NCI-H526 treated with DMSO at 0.1 percent for 48 hours (cell line): Measurements from ENCODE around the gene SOX9.
"Not testable (repeated sequence)": the region's sequence is repeated elsewhere in the genome, so short reads cannot be mapped to it uniquely, and the experiment has no call there.

Experiments used
- DNase-seq: peaks from one replicate; lab custom pipeline; 2025; lab: John Stamatoyannopoulos, UW

Gene SOX9

GRCh38 chr17:72126575-72127486, 6.0 kb downstream of the SOX9 start:
- DNase-seq, result peak; percentile 67

DNA sequence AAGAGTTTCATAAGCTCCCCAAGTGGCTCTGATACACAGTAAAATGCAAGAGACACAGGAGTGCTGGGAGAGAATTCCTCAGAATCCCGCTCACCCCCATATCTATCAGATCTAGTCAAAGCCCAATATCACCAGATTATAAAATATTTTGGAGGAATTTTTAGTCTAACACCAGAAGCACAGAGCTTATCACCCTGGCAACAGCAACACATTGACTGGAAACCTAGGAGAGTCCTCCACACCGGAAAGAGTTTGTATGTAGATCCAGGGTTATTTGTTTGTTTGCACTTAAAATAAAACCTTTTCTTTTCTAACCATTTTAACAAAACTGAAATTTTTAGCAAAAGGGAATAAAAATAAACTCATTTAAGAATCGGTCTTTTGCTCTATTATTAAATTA, 7.2 kb downstream of the SOX9 start:
- no peak for DNase-seq

DNA sequence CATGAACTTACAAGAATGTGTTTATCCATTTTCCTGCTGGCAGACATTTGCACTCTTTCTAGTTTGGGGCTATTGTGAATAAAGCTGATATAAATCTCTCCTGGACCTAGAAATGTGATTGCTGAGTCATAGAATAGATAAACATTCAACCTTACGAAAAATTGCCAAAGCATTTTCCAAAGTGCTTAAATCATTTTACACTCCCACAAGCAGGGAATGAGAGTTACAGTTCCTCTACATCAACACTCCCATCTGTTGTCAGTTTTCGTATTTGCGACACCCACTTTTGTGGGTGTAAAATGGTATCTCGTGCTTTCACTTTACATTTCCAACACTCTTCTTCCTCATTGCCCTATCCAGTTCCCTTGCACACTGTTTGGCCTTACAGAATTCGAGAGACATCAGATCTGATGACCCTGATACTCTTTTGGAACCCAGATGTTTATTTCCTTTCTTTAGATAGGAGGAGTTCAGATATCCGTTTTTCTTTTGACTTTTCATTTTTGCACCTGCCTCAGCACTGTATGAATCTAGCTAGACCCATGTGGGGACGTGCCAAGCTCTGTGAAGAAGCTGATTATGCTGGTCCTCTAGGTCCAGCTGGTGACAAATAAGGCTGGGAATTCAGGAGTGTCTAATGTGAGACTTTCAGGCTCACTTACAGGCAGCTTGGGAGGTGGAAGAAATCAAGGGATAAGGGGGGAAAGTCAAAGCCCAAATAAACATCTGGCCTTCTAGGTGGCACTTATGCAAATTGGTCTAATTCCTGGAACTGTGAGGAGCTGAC, 14.0 kb downstream of the SOX9 start:
- DNase-seq, result peak; percentile 87

- DNase-seq, result peak; percentile 51
Observed at GRCh38 chr17:72135546-72136325, 14.9 kb downstream of the SOX9 start.

DNA sequence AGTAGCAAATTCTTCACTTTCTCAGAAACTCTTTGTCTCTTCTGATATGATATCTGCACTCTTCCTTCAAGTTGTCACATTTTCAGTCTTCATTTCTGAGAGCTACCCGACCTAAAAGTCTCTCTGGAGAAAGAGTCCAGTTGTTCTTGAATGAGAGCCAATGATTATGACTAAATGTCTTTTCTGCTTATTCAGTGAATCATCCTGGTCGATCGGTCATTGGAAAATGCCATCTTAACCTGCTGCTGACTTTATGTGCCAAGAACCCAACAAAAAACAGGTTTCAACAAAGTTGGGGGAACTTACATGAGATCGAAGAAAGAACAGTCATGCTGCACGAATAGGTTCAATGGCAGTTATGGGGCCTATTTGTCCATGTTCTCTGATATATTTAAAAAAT, 15.9 kb downstream of the SOX9 start:
- DNase-seq, result no peak

GRCh38 chr17:72137161-72137560, 16.3 kb downstream of the SOX9 start:
- DNase-seq, result no peak

GRCh38 chr17:72139212-72139611, 18.4 kb downstream of the SOX9 start:
- DNase-seq, result peak; percentile 48

- peak; percentile 54 for DNase-seq
Observed at GRCh38 chr17:72141336-72141735, 20.5 kb downstream of the SOX9 start.

- DNase-seq, result not testable (repeated sequence)
Observed at GRCh38 chr17:72142097-72142496, 21.3 kb downstream of the SOX9 start.

DNA sequence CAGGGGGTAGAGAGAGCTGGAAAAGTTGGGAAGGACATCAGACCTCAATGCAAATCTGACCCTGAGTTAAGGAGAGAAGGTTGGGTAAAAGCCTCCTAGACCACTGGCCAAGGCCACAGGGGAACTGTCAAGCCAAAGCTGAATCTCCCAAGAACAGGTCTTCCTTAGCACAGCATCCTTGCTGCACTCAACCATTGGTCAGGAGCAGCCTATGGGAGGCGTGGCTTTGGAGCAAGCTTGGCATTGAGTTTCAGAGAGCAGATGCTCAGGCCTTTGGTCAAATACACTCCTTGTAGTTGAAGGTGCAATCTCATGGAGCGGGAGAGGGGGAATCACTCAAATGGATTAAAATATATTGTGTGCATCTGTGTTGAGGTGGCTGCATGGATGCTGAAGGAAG, 21.8 kb downstream of the SOX9 start:
- peak; percentile 76 for DNase-seq

- peak; percentile 96 for DNase-seq
Observed at GRCh38 chr17:72143245-72143644, 22.4 kb downstream of the SOX9 start.

- DNase-seq, result no peak
Observed at GRCh38 chr17:72144101-72144500, 23.3 kb downstream of the SOX9 start.

DNA sequence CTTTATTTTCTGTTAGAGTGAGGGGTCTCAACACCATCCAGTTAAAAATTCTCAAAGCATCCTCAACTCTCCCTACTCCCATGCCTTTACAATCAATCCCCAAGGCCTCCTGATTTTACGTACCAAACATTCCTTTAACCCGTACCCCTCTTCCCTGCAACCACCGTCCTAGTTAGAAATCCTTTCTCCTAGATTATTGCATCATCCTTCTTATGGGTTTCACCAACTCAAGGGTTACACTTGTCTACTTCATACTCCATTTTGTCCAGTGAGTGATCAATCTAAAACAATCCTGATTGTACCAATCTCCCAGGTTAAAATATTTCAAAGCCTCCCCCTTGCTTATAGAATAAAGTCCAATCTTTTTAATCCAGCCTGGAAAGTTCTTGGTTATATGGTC, 24.7 kb downstream of the SOX9 start:
- DNase-seq, result no peak

DNA sequence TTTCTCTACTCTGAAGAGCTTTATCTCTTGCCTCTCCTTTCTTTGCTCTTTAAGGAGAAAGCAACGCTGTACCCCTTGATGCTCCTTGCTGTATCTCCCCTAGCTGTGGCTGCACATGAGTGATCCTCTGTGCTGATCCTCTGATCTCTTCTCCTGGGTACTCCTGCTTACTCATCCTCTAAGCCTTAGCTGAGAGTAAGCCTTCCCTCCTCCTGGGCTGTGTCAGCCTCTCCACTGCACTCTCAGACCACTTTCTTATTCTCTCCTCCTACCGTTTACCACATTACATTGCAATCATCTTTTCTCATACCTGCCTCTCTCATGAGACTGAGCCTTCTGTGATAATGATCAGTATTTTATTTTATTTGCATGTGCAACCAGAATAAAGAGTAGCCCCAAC, 25.1 kb downstream of the SOX9 start:
- peak; percentile 89 for DNase-seq

DNA sequence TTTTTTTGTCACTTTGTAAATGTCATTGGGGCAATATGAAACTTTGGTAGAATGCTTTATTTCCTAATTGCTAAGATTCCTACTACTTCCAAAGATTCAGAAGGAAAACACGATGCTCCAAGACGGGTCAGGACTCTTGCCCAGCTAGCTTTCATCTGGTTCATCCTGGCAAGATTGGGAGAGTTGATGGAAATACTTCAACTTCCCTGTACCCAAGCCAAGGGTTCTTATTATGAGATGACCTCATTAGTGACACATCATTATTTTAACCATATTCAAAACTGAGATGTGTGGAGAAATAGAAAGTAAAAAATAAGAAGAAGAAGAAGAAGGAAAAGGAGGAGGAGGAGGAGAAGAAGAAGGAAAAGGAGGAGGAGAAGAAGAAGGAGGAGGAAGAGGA, 25.6 kb downstream of the SOX9 start:
- no peak for DNase-seq

DNA sequence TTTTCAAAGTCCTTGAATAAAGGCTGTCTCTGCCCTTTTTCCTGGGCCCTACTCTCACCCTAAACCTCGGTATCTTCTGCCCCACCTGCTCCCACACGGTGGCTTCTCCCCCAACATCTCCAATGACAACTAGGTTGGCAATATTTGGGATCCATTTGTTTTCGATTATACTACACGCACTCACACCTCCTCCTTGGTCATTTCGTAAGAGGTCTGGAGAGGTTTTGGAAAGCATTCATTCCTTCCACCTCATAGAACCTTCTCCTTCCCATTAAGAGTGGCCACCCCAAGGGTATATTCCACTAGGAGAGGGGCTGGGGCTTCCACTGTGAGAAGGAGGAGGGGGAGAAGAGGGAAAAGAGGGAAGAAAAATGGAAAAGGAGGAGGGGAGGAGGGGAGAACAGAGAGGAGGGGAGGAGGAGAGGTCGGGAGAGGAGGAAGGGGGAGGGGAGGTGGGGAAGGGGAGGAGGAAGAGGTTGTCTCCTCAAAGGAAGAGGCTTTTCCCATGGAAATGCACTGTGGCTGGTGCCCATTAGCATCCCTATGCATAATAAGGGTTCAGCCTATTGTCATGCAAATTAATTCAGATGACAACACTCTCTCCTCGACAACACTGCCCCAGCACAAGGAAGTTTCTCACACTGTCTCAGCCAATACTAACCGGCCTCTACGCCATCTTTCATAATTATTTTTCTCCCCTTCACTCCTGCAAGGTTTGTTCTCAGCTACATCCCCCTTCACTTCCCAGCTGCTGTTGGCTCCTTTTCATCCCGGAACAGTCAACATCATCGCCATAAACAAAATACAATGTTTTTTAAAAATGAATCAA, 30.0 kb downstream of the SOX9 start:
- peak; percentile 76 for DNase-seq

DNA sequence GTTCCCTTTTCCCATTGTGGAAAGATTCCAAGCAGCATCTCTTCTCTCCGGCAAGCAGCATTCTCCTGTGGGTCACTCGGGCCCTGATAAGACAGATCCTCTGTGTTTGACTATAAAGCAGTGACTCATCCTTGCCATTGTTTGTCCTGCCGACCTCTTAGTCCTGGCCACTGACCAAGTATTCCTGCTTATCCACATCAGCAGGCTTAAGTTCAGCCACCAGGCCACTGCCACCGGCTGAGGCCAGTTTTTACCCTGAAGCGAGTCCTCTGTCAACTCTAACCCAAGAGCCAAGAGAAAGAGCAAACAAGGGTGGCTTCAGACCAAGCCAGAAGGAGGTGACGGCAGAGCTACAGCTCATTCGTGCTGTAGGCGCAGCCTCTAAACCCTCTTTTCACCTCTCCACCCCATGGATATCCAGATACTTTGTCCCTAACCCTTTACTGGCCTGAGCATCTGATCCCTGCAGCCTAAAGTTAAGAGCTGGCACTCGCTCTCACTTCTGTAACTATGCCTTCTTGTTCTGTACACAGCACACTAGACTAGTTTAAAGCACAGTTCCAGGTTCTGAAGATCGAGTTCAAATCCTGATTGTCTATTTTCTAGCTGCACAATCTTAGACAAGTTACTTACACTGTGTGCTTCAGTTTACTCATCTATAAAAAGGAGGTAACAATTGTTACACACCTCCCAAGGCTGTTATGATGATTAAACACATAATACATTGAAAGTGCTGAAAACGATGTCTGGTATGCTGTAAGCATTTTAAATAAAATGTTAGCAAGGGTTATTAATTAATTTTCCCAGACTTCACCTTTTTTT, 31.0 kb downstream of the SOX9 start:
- peak; percentile 74 for DNase-seq

- DNase-seq, result peak; percentile 99
Observed at GRCh38 chr17:72152387-72152929, 31.6 kb downstream of the SOX9 start.

GRCh38 chr17:72158895-72159885, 38.4 kb downstream of the SOX9 start:
- no peak for DNase-seq
